Cortex of kidney (tissue), 1 donor: Measurements from ENCODE around the gene CD59.
"Not testable (repeated sequence)": the region's sequence is repeated elsewhere in the genome, so short reads cannot be mapped to it uniquely, and the experiment has no call there.

Experiments used
- DNase-seq: peaks from one replicate; lab custom pipeline; 2025; lab: John Stamatoyannopoulos, UW

Gene CD59

DNA sequence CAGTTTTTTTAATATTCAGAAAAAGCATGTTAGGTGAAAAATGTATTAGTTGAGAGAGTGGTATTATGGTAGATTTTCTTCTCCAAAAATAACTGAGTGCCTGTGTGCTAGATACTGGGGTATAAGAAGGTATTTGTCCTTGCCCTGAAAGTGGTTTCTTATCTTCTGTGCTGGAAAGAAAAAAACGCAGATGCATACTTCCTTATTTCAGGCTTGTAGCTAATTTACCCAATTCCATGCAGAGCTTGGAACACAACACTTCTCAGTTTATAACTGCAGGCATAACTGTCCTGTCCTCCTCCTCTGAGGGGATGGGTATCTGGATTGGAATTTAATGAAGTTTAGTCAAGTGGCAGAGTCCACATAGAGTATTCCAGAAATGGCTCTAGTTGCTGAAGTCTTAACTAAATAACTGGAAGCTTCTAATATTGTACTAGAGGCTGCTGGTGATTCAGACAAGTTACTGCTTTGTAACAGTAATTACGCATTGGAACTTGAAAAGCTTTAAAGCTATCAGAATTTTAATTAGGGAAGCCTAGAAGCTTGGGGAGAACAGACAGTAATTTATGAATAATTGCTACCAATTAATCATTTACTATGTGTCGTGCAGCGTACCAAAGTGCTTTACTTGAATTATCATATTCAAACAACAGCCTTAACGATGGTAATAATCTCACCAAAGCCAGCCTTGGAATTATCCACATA lies 22.9 kb downstream of the CD59 start:
- no peak for DNase-seq

DNA sequence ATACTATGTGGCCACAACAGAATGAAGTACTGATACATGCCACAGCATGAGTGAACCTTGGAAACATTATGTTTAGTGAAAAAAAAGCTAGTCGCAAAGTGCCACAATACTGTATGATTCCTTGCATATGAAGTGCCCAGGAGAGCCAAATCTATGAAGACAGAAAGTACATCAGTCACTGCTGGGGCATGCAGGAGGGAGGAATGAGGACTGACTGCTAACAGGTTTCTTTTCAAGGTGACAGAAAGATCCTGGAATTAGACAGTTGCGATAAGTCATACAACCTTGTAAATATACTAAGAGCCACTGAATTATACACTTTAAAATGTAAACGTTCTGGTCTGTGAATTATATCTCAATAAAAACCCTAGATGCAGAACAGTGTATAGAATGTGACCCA lies 23.8 kb downstream of the CD59 start:
- no peak for DNase-seq

DNA sequence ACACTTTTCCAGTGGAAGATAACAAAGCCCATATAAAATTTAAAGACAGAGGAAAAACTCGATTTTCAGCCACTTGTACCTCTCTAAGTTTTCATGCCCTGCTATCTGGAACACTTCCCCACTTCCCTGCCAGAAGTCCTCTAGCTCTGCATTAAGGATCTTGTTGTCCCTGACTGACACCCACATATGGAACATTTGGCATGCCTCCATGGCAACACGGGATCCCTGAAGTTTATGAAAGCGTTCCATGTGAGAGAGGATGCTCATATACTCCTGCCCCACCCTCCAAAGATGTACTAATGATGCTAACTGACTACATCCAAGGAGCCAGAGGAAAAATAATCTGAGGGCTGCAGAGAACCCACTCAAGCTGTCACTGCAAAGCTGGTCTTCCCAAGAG lies 26.8 kb downstream of the CD59 start:
- no peak for DNase-seq

DNA sequence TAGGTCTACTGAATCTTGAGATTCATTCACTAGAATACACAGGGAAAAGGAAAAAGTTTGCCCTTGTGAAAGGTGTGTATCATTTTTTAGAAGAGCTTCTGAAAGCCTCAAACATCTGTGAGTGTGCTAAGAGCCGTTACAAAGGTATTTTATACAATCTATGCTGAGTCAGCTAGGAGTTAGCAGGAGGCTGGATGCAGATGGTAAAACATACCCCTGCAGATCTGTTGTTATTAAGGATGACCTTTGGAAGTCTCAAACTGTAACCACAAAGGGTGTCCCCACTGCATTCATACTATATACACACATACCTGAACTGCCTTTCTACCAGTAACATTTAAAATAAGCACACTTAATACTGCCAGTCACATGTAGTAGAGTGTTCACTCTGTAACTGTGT lies 27.2 kb downstream of the CD59 start:
- DNase-seq: no peak

DNA sequence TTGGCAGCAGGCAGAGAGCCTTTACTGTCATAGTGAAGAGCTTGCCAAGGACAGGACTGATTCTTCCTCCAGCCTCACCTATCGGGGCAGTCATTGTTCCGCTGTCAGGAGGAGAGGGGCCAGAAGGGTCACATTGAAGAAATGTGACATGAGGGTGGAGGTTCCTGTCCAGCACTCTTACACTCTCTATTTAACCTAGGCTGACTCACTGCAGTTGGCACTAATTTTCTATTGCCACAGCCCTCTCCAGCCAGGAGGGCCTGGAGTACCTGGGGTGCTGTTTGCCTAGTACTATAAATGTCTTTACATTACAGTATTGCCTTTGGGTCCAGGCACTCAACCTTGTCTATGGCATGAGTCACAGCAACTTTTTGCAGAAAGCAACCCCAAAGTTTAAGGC lies 28.4 kb downstream of the CD59 start:
- DNase-seq: not testable (repeated sequence)

DNA sequence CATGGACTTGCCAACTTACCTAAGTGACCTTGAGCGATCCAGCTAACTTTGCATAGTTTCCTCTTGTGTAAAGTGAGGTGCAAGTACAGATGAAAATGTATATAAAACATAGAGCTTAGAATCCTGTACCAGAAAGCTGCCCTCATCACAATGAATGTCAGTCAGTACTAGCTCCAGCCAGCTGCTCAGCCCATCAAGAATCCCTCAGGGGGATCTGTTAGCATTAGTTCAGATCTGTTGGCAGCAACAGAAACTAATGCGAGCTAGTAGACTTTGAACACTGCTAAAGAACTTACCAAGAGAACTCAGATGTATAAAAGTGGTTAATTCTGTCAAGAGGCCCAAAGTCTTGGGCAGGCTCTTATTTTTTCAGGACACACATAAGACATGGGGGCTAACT lies 29.3 kb downstream of the CD59 start:
- DNase-seq: no peak

DNA sequence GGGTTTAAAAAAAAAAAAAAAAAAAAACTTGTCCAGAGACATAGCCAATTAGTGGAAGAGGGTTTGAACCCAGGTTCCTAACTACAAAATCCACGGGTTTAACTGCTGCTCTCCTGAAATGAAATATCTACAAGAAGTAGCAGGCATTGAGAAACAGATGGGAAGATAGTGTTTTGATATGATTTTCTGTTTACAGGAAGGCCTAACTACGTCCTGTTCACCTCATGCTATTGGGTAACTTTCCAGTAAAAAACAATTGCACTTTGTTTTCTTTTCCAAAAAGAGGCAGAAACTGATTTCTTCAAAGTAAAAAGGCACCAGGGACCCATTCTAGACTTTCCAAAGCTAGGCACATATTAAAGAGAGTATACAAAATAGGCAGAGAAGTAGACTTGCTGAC lies 29.7 kb downstream of the CD59 start:
- DNase-seq: no peak

DNA sequence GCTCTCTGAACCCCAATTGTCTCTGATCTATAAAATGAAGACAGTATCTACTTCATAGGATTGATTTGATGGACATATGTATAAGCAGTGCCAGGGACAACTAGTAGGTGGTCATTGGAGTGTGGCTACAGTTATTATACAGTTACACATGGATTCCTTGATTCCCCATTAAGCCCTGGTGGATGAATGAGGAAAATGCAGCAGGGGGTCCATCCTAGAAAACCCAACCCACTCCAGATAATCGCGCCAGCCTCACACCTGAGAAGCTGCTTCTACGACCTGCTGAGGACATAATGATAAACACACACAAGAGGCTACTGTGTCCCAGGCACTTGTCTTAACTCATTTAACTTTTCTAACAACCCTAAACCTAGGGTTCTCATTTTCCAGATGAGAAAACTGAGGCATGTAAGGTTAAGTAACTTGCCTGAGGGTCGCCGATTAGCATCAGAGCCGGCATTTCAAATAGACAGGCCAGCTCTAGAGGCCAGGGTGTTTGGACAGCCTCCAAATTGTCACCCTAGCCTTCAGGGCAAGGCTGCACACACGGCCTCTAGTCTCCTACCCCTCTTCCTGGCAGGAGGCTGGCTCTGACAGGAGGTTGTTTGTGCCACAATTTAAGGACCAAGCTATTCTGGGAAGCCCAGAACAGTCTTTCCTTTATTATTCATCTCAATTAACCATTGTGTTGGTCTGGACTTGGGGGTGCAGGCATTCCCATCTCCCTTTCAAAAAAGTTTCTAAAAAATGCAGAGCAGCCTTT lies 31.8 kb downstream of the CD59 start:
- no peak for DNase-seq

DNA sequence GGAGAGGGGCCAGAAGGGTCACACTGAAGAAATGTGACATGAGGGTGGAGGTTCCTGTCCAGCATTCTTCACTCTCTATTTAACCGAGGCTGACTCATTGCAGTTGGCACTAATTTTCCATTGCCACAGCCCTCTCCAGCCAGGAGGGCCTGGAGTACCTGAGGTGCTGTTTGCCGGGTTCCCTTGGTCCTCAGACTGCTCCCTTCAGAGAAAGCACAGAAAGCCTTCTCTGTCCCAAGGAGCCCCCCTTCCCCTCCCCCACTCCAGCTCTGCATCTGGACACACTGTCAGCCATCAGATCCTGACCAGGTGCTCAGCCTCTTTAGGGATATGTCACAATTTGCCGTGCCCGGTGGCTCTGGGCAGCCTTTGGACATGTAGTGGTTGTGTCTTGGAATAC lies 32.4 kb downstream of the CD59 start:
- no peak for DNase-seq

DNA sequence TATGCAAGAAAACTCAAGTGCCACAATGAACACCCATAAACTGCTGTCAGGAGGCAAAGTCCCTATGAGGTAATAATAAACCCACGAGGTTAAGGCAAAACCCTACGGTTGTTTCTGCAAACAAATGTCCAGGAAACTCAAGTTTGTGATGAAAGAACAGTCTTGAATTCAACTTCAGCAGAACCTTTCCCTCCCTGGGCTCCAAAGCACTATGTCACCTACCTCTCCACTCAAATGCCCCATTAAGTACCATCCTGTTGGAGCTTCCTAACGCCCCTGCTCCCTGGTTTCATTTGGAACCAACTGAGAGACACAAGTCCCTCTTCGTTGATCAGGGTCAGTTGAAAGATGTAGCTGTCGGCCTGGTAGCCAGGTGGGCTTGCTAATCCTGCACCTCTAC lies 33.0 kb downstream of the CD59 start:
- DNase-seq: no peak

DNA sequence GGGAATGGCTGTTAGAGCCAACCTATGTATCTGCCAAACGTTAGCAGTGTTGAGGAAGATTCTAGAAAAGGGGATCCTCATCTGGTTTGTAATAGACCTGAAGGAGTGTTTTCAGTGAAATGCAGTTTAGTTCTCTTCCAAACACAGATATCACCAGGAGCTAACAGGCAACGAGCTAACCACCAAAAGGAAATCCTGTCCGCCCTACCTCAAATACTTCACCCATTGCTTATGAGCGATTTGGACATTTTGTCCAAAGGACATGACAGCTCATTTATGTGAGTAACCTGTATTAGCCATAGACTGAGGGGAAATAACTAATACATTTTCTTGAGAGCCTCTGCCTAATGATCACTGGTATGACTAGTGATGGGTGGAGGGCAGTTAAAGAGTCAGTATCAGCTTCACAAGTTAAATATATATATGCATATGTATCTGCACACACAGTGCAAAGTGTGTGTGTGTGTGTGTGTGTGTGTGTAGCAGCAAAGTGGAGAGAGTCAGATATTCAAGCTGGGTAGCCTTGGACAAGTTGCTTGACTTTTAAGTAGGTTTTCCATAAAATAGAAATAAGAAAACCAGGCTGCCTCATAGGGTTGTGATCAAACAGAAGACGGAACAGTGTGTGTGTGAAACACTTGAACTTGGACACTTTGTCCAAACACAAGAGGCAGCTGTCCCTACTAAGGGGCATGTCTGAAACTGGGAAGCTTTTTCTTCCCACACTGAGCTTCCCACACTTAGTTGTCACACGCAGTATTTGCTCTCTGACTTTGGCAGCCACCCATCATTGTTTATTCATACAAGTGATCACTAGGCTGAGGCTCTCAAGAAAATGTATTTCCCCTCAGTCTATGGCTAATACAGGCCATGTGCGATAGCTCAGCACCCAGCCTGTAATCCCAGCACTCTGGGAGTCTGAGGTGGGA lies 34.7 kb downstream of the CD59 start:
- DNase-seq: no peak

DNA sequence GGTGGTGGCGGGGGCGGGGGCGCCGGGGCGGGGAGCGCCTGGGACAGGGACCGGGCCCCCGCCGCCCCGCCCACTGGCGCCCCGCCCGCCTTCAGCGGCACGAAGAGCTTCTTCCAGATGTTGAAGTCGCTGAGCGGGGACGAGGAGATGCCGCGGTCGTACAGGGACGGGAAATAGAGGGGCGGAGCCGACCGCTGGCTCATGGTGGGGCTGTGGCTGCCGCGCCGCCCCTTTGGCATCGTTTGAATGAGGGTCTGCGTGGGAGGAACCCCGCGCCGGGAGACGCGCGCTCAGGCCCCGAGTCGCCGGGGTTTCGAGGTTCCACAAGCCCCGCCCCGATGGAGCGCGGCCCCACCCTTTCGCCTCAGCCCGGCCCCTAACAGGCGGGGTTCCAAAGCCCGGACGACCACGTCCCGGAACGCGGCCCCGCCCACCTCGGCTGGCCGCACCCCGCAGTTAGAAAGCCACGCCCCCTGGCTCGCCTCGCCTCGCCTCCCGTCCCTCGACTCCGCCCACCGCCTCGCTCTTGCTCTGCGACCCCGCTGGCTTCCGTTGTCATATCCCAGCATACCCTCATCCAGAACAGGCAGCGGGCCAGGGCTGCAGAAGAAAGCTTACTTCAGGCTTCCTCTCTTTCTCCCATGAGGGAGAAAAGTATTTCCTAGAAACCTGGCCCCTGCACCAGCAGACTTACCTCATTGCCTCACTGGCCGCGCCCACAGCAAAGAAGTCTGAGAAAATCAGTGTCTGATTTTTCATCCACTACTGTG lies 35.5 kb downstream of the CD59 start, which contains the start of gene C11orf91:
Gene C11orf91 (minus strand): TSS at position 325 of the 770 bp plus-strand sequence. CDS start 86 bp downstream, at position 239.
- DNase-seq: peak; percentile 89

DNA sequence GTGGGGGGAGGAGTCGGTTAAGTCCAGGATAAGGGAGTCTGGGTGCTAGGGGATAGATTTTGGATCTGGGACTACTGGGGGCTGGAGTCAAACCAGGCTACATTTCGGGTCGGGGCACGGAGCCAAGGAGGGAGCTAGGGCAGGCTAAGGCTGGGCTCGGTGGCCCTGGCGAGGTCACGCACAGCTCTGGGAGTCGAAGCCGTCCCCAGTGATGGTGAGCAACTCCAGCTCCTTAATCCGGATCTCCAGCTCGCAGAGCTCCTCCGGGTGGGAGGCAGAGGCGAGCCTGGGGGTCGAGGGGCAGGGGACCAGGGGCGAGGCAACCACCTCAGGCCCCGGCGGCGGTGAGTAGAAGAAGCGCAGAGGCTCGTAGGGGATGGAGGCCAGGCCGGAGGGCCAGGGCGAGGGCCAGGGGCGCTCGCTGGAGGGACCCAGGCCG lies 36.1 kb downstream of the CD59 start:
- DNase-seq: no peak

DNA sequence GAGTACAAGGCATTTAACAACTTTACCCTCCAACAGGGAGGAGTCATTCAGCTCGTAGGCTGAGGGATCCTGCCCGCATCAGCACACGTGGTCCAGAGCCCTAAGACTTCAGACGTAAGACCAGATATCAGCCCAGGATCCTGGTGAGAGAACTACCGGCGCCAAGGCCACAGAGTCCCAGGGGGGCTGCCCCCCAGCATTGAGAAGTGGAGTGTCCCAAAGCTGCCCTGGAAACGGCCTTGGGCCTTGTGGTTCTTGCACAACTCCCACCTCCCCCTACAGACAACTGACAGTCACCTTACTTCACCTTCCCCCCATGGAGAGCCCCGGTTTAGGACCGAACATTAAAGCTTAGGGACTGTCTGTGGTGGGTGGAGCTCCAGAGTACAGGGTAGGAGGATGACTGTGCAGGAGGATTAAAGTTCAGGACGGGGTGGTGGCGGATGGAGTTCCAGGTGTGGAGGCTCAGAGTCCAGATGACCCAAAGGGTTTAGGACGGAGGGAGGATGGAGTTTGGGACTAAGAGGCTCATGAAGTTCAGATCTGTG lies 36.6 kb downstream of the CD59 start:
- DNase-seq: no peak

DNA sequence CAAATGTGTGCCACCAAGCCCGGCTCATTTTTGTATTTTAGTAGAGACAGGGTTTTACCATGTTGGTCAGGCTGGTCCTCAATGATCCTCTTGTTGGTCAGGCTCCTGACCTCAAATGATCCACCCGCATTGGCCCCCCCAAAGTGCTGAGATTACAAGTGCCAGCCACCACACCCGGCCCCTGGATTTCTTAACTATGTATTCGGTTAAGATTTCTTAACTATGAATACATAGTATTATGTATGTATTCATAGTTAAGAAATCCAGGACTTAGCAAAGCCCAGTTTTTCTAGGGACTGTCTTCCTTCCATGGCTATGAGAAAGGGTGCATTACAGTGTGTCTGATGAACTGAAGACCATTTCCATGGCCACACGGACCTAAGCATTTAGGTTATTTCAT lies 37.3 kb downstream of the CD59 start:
- no peak for DNase-seq

DNA sequence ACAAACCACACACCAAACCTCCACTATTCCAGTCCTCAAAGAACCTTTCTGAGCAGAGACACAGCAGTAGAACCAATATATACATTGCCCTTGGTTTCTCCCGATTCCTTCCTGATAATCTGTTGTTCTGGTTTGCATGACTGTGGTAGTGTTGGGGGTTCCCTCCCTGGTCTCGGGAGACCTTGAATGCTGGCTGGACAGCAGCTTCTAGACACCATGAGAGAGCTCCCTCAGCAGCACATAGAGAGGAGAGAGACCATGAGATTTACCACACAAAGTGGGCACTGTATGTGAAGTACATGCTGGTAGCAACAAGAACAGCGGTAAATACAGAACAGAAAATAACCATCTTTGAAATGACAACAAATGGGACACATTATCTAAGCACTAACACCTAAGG lies 38.2 kb downstream of the CD59 start:
- DNase-seq: no peak

DNA sequence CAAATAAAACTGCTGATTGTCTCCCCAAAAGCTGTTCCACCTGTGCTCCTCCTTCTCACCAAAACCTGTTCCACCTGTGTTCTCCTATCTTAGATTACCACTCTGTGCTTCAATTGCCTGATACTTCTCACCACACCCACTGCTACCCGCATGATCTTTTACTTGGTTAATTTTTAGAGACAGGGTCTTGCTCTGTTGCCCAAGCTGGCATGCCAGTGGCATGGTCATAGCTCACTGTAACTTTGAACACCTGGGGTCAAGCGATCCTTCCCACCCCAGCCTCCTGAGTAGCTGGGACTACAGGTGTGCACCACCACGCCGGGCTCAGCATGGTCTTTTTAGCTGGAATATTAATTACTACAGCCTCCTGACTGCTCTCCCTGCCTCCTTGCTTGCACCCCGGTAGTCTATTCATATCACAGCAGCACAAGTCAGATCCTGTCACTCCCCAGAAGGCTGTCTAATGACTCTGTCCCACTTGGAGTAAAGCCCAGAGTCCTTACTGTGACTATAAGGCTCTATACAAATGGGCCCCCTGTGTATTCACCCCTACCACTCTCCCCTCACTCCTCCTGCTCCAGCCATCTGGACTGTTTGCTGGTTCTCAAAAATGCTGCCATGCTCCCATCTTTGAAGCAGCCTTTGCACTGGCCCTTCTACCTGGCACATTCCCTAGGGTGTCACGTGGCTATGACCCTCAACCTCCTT lies 39.1 kb downstream of the CD59 start:
- no peak for DNase-seq

DNA sequence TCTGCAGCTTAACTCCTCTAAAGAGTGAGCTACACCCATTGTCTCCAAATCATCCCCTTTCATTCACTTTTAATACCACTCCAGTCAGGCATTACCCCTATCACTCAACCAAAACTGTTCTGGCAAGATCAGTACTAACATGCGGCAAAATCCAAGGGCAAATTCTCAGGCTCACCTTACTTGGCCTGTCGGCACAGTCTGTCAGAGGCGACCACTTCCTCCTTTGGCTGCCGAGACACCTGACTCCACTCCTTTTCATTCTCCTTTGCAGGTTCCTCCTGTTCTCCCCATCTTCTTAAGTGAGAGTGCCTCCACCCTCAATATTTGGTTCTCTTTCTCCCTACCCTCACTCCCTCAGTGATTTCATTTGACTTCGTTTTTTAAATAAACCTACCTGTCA lies 39.8 kb downstream of the CD59 start:
- no peak for DNase-seq

DNA sequence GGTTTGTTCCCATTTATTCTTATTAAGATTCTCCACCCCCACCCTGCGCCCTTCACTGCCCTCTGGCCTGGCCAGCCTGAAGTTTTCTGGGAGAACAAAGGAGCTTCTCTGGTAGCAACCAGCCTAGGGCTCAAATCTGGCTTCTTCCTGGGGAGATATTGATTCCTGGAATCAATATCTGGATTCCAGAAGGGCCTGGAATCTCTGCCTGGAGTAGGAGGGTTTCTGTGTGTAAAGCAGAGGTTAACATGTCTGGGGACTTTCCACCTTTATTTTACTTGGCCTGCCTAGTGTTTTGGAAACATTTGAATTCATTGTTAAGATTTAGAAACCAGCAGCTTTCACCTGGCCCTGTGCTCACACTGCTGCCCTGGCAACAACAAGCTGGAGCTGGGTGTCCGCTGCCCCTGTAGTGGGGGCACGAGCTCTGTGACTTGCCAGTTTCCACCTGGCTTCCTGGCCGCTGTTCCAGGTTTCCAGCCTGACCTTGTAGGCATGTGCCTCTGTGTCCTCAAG lies 41.1 kb downstream of the CD59 start:
- no peak for DNase-seq

DNA sequence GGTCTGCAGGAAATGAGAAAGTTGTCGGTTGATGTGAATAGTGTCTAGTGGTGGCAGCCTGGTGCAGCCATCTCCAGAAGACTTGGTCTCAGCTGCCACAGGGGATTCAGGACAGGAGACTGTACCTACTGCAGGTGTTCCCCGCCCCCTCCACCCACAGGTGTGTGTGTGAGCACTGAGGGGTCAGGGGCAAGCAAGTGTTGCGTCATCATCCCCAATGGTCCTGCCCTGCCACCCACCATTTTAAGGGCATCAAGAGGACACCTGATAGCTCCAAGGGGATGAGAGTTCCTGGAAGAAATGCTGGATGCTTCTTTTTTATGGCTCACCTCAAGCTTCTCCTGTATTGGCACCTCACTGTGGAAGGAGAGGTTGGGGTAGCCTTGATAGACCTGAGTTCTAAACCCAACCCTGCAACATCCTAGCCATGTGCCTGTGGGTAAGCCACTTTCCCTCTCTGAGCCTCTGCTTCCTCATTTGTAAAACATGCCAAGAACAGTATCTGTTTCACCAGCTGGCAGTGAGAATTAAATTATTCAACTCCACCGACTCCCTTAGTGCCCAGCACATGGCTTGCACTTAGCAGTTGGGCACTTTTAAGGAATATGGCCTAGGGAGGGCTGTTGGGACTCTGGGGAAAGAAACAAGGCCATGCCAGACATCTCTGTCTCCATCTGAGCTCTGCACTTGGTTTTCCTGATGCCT lies 41.7 kb downstream of the CD59 start:
- DNase-seq: no peak
